Natural killer cell (primary cell): ENCODE measurements around the gene SECISBP2. TPM values are rescaled to one million over a fixed set of nuclear protein-coding genes. Genes with fewer than 3 reads are reported as not detected.

Experiments used
- ATAC-seq, 3 donors: fragments of 150-1000 bp in 2 of 3; fragments of 200-7000 bp in 1 of 3; cut with Tn5 transposase; 1 replicate in 1 of 3; 2 replicates in 2 of 3; pipeline ENCODE4 v1.10.0; 2021; ENCODE audit warnings: mild to moderate bottlenecking in 2 of 3, moderate library complexity in 2 of 3
- DNase-seq, 2 donors: peaks; one replicate each; pipeline versions ENCODE4 v3.0.0 to v3.0.0-alpha.2; 2013 to 2021; ENCODE audit warnings: mixed read lengths in 1 of 2
- H3K27ac ChIP-seq: one replicate; pipeline ENCODE4 v1.5.1; 2013; ENCODE audit warnings: mild to moderate bottlenecking, low read length
- H3K27me3 ChIP-seq: one replicate; pipeline ENCODE4 v1.6.1; 2013; ENCODE audit warnings: low read length; ENCODE audit not compliant: control insufficient read depth, insufficient read depth
- H3K36me3 ChIP-seq: one replicate; pipeline ENCODE4 v1.6.1; 2013; ENCODE audit warnings: low read length; ENCODE audit not compliant: control insufficient read depth, insufficient read depth
- H3K4me1 ChIP-seq: one replicate; pipeline ENCODE4 v1.6.1; 2013; ENCODE audit warnings: low read length; ENCODE audit not compliant: control insufficient read depth, insufficient read depth
- H3K4me3 ChIP-seq: one replicate; pipeline ENCODE4 v1.5.1; 2013; ENCODE audit warnings: low read length
- H3K9me3 ChIP-seq: one replicate; pipeline ENCODE4 v1.6.1; 2013; ENCODE audit warnings: low read length; ENCODE audit not compliant: control insufficient read depth, insufficient read depth
- H3K27ac Mint-ChIP-seq, 2 donors: one replicate each; pipeline ENCODE4 v1.8.0; 2022; ENCODE audit warnings: mild to moderate bottlenecking in 2 of 2, mixed read lengths in 2 of 2, moderate library complexity in 1 of 2
- H3K27me3 Mint-ChIP-seq, 2 donors: one replicate each; pipeline ENCODE4 v1.8.0; 2022; ENCODE audit warnings: low read depth in 2 of 2, mixed read lengths in 2 of 2
- H3K36me3 Mint-ChIP-seq: one replicate; pipeline ENCODE4 v1.8.0; 2022; ENCODE audit warnings: mixed read lengths
- H3K4me1 Mint-ChIP-seq, 2 donors: one replicate each; pipeline ENCODE4 v1.8.0; 2022; ENCODE audit warnings: mixed read lengths in 2 of 2
- H3K4me3 Mint-ChIP-seq: one replicate; pipeline ENCODE4 v1.8.0; 2022; ENCODE audit warnings: mild to moderate bottlenecking, moderate library complexity, mixed read lengths
- H3K9me3 Mint-ChIP-seq, 2 donors: one replicate each; pipeline ENCODE4 v1.8.0; 2022; ENCODE audit warnings: mixed read lengths in 2 of 2
- WGBS: methylation state at CpG from one replicate; pipeline ENCODE4 v1.1.7; 2013; ENCODE audit warnings: missing lambda C conversion rate; ENCODE audit not compliant: insufficient coverage; 5-methylcytosine and 5-hydroxymethylcytosine counted together
- intact Hi-C: fragments of 100-400 bp; cut with micrococcal nuclease; formaldehyde crosslinking; loops from one replicate; pipeline ENCODE4 v1.14.2; 2022
- total RNA-seq, 4 donors: library from RNA; stranded (reverse); fragments of 120-200 nt in 1 of 4; gene quantifications; one replicate each; pipeline versions ENCODE4 v1.2.3 to v1.2.4, GENCODE V29; 2013 to 2022
- TF ChIP-seq, protein P1 (sequence below): fragments of 200-600 bp; IDR thresholded peaks from one replicate; pipeline ENCODE4 v1.8.0; 2022; ENCODE audit warnings: antibody characterized with exemption

SECISBP2 gene
- total RNA-seq, 3 donors from 2014 or later (not counting 1 experiment from before 2014, with no cell fraction given), result 79.5 to 95.8 (median 88.7) TPM

GRCh38 chr9:89357331-89358197 is 39.3 kb downstream of the SECISBP2 start:
- no peaks in the 10 kb centered on the region for H3K9me3 Mint-ChIP-seq
- no peaks in the 10 kb centered on the region for H3K27me3 ChIP-seq
- 80% methylated on average over 8 of the region's 8 CpGs for WGBS
- H3K36me3 Mint-ChIP-seq, result peaks cover 39% of the 10 kb centered on the region
- no peaks in the 10 kb centered on the region for H3K9me3 ChIP-seq
- no peak for DNase-seq
- peaks cover 93% of the 10 kb centered on the region for H3K36me3 ChIP-seq
- no peak overlapping the region for H3K27ac ChIP-seq
- peaks cover 27 to 47% of the 10 kb centered on the region in 2 donors for H3K4me1 Mint-ChIP-seq
- intact Hi-C loops, result no loop called here
- H3K27me3 Mint-ChIP-seq, result no peaks in the 10 kb centered on the region
- TF ChIP-seq, protein P1, sequence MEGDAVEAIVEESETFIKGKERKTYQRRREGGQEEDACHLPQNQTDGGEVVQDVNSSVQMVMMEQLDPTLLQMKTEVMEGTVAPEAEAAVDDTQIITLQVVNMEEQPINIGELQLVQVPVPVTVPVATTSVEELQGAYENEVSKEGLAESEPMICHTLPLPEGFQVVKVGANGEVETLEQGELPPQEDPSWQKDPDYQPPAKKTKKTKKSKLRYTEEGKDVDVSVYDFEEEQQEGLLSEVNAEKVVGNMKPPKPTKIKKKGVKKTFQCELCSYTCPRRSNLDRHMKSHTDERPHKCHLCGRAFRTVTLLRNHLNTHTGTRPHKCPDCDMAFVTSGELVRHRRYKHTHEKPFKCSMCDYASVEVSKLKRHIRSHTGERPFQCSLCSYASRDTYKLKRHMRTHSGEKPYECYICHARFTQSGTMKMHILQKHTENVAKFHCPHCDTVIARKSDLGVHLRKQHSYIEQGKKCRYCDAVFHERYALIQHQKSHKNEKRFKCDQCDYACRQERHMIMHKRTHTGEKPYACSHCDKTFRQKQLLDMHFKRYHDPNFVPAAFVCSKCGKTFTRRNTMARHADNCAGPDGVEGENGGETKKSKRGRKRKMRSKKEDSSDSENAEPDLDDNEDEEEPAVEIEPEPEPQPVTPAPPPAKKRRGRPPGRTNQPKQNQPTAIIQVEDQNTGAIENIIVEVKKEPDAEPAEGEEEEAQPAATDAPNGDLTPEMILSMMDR, result no peak
- H3K4me1 ChIP-seq, result peaks cover 19% of the 10 kb centered on the region
- no peak overlapping the region for H3K4me3 ChIP-seq
- ATAC-seq, result peak in 1 of 3 donors; percentile 35
- H3K4me3 Mint-ChIP-seq, result no peak overlapping the region
- peak overlapping the region; percentile 20 to 45 for H3K27ac Mint-ChIP-seq

- WGBS, result 95% methylated on average over 3 of the region's 3 CpGs
Measured at GRCh38 chr9:89358376-89358916, 40.1 kb downstream of the SECISBP2 start.

GRCh38 chr9:89358985-89359384 is 40.7 kb downstream of the SECISBP2 start:
- H3K9me3 ChIP-seq, result no peaks in the 10 kb centered on the region
- Mint-ChIP-seq H3K4me3 (no peak overlapping the region), H3K36me3 (peaks cover 30% of the 10 kb centered on the region), H3K27ac (peak overlapping the region; percentile 40 to 45), H3K27me3 (no peaks in the 10 kb centered on the region), H3K9me3 (no peaks in the 10 kb centered on the region), H3K4me1 (peaks cover 21 to 37% of the 10 kb centered on the region in 2 donors)
- ATAC-seq, result no peak
- no peaks in the 10 kb centered on the region for H3K27me3 ChIP-seq
- TF ChIP-seq, protein P1, result no peak
- WGBS, result 89% methylated on average over 4 of the region's 4 CpGs
- intact Hi-C loops, result no loop called here
- peaks cover 13% of the 10 kb centered on the region for H3K4me1 ChIP-seq
- no peak overlapping the region for H3K27ac ChIP-seq
- DNase-seq, result no peak
- H3K36me3 ChIP-seq, result peaks cover 81% of the 10 kb centered on the region
- no peak overlapping the region for H3K4me3 ChIP-seq

More at GRCh38 chr9:89358376-89358916, 40.1 kb downstream of the SECISBP2 start:
- Mint-ChIP-seq H3K9me3 (no peaks in the 10 kb centered on the region), H3K36me3 (peaks cover 35% of the 10 kb centered on the region), H3K27me3 (no peaks in the 10 kb centered on the region), H3K4me3 (no peak overlapping the region), H3K4me1 (peaks cover 22 to 42% of the 10 kb centered on the region in 2 donors), H3K27ac (peak overlapping the region; percentile 40 to 45)
- Histone ChIP-seq H3K27me3 (no peaks in the 10 kb centered on the region), H3K4me3 (no peak overlapping the region), H3K36me3 (peaks cover 85% of the 10 kb centered on the region), H3K9me3 (no peaks in the 10 kb centered on the region), H3K4me1 (peaks cover 13% of the 10 kb centered on the region), H3K27ac (no peak overlapping the region)
- no peak for ATAC-seq
- TF ChIP-seq, protein P1, result no peak
- DNase-seq, result no peak
- intact Hi-C loops, result no loop called here
